Body of pancreas (tissue), 4 donors: ENCODE results near the gene TEX26.

Experiments
- CTCF ChIP-seq, 7 experiments: fragments of 450-650 bp in 4 of 7; fragments of 200-600 bp in 3 of 7; sonication (generic) in 3 of 7; IDR thresholded peaks; one replicate each; pipeline ENCODE4 v1.5.1; 2016 to 2019; ENCODE audit warnings: antibody characterized with exemption in 7 of 7
- POLR2A ChIP-seq, 3 donors: fragments of 450-650 bp; IDR thresholded peaks; one replicate each; pipeline ENCODE4 v1.6.1; 2016; ENCODE audit warnings: antibody characterized with exemption in 3 of 3, mild to moderate bottlenecking in 2 of 3

GRCh38 chr13:30957258-30957943 lies 24.9 kb downstream of the TEX26 start:
- TF ChIP-seq CTCF (IDR thresholded peaks at IDR 0.05) (no peak), POLR2A (IDR thresholded peaks at IDR 0.05) (no peak)
